ENCODE data around the gene RBMS3. TPM values are rescaled to one million over a fixed set of nuclear protein-coding genes. Genes with fewer than 3 reads are reported as not detected.

RBMS3 gene
- total RNA-seq, 1 experiment from 2014 or later, result 5.9 TPM

DNA sequence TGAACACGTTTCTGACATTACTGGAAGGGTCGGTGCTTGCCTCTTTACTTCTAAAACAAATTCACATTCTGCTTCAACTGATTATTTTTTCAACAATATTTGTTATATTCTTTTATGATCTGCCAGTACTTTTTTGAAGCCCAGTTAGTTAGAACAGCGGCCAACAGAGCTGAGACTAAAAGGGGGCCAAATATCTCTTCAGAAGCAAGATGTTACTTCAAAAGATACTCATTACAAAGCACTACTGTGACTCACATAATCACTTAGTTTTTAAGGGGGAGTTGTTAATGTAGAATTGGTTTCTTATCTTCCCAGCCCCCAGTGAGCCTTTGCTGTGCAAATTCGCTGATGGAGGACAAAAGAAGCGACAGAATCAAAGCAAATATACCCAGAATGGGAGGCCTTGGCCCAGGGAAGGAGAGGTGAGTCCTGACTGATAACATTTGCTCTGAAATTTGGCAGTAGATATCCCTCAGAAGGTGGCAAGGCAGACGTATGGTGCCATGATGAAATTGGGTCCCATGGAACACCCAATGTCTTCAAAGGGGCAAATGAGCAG, 587.8 kb downstream of the RBMS3 start:
- H3K4me1 ChIP-seq (ENCODE audit: insufficient read depth, low read length, poor library complexity, severe bottlenecking), result peaks cover 4% of the 10 kb centered on the region
- H3K36me3 ChIP-seq (ENCODE audit: insufficient read depth, low read length, poor library complexity, severe bottlenecking), result no peaks in the 10 kb centered on the region
- intact Hi-C loops (cut with micrococcal nuclease; ENCODE audit: unreplicated experiment), result no loop called here
- BruUV-seq (replicated peaks), result no TSS peak
- H3K27me3 ChIP-seq (replicated peaks; ENCODE audit: insufficient read depth, low read depth, low read length, poor library complexity), result no peaks in the 10 kb centered on the region
- no peak overlapping the region for H3K27ac ChIP-seq (ENCODE audit: low read depth, low read length, poor library complexity, severe bottlenecking)
- no peaks in the 10 kb centered on the region for H3K9me3 ChIP-seq (ENCODE audit: low read depth, low read length, poor library complexity, severe bottlenecking)
- POLR2A ChIA-PET (ENCODE audit: low non-redundant PET), result no interaction called here
- CTCF ChIA-PET, result no interaction called here
- TF ChIP-seq EZH2 (IDR thresholded peaks at IDR 0.05; ENCODE audit: borderline replicate concordance, low read depth, low read length, poor library complexity, severe bottlenecking) (no peak), CTCF (conservative IDR thresholded peaks at IDR 0.05; ENCODE audit: low read depth, low read length) (no peak)
- no peak overlapping the region for H3K4me3 ChIP-seq (ENCODE audit: low read depth, low read length, poor library complexity, severe bottlenecking)
- no peak for DNase-seq (ENCODE audit: low spot score)

GRCh38 chr3:29870136-29870535, 589.3 kb downstream of the RBMS3 start:
- Histone ChIP-seq H3K9me3 (ENCODE audit: low read depth, low read length, poor library complexity, severe bottlenecking) (no peaks in the 10 kb centered on the region), H3K4me1 (ENCODE audit: insufficient read depth, low read length, poor library complexity, severe bottlenecking) (peaks cover 4% of the 10 kb centered on the region), H3K4me3 (ENCODE audit: low read depth, low read length, poor library complexity, severe bottlenecking) (no peak overlapping the region), H3K27me3 (replicated peaks; ENCODE audit: insufficient read depth, low read depth, low read length, poor library complexity) (no peaks in the 10 kb centered on the region), H3K36me3 (ENCODE audit: insufficient read depth, low read length, poor library complexity, severe bottlenecking) (no peaks in the 10 kb centered on the region), H3K27ac (ENCODE audit: low read depth, low read length, poor library complexity, severe bottlenecking) (no peak overlapping the region)
- CTCF ChIA-PET, result no interaction called here
- intact Hi-C loops (cut with micrococcal nuclease; ENCODE audit: unreplicated experiment), result no loop called here
- no peak for DNase-seq (ENCODE audit: low spot score)
- POLR2A ChIA-PET (ENCODE audit: low non-redundant PET), result no interaction called here
- TF ChIP-seq CTCF (conservative IDR thresholded peaks at IDR 0.05; ENCODE audit: low read depth, low read length) (no peak), EZH2 (IDR thresholded peaks at IDR 0.05; ENCODE audit: borderline replicate concordance, low read depth, low read length, poor library complexity, severe bottlenecking) (no peak)
- no TSS peak for BruUV-seq (replicated peaks)

DNA sequence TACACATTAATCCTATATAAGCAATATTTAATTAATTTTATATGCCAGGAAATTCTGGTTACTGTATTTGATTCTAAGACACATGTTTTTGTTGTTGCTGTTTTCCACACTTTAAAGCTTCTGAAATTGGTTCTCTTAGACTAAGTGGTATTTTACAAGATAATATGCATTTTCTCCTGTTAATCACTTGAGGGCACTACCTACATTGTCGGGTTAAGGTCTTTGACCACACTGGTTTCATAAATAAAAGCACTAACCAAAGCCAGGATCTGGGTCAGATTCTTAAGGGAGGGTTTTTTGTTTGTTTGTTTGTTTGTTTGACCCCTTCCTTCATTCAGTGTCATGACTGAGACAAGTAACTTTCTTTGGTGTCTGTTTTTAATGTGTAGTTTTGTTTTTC, 590.2 kb downstream of the RBMS3 start:
- TF ChIP-seq EZH2 (IDR thresholded peaks at IDR 0.05; ENCODE audit: borderline replicate concordance, low read depth, low read length, poor library complexity, severe bottlenecking) (no peak), CTCF (conservative IDR thresholded peaks at IDR 0.05; ENCODE audit: low read depth, low read length) (peak; percentile 33; the same call in 1 of the 2 replicates)
- H3K27me3 ChIP-seq (replicated peaks; ENCODE audit: insufficient read depth, low read depth, low read length, poor library complexity), result no peaks in the 10 kb centered on the region
- H3K4me1 ChIP-seq (ENCODE audit: insufficient read depth, low read length, poor library complexity, severe bottlenecking), result peaks cover 4% of the 10 kb centered on the region
- H3K9me3 ChIP-seq (ENCODE audit: low read depth, low read length, poor library complexity, severe bottlenecking), result no peaks in the 10 kb centered on the region
- CTCF ChIA-PET, result no interaction called here
- no TSS peak for BruUV-seq (replicated peaks)
- intact Hi-C loops (cut with micrococcal nuclease; ENCODE audit: unreplicated experiment), result no loop called here
- no peak overlapping the region for H3K4me3 ChIP-seq (ENCODE audit: low read depth, low read length, poor library complexity, severe bottlenecking)
- POLR2A ChIA-PET (ENCODE audit: low non-redundant PET), result no interaction called here
- H3K36me3 ChIP-seq (ENCODE audit: insufficient read depth, low read length, poor library complexity, severe bottlenecking), result no peaks in the 10 kb centered on the region
- DNase-seq (ENCODE audit: low spot score), result no peak
- no peak overlapping the region for H3K27ac ChIP-seq (ENCODE audit: low read depth, low read length, poor library complexity, severe bottlenecking)

Measured in A673 (cell line).